Keratinocyte (primary cell): ENCODE measurements around the gene RNF112. TPM values are rescaled to one million over a fixed set of nuclear protein-coding genes. Genes with fewer than 3 reads are reported as not detected.

Experiments
- DNase-seq: peaks from one replicate; pipeline ENCODE4 v3.0.0-alpha.2; 2011; ENCODE audit warnings: low read depth, missing footprints, low spot score
- FAIRE-seq: peaks from 2 replicates; lab custom pipeline; 2011; peaks lifted over from hg19 to GRCh38; lab: Jason Lieb, UNC
- H2AFZ ChIP-seq: 2 replicates; pipeline ENCODE4 v1.6.0; 2012; ENCODE audit warnings: low read length, control low read depth, inconsistent platforms; ENCODE audit not compliant: control insufficient read depth
- H3K27ac ChIP-seq: 2 replicates; pipeline ENCODE4 v1.5.1; 2011; ENCODE audit warnings: low read length; ENCODE audit not compliant: control insufficient read depth, insufficient read depth
- H3K27me3 ChIP-seq: 3 replicates; pipeline ENCODE4 v1.6.0; 2011; ENCODE audit warnings: low read length; ENCODE audit not compliant: control insufficient read depth, insufficient read depth; ENCODE audit errors: extremely low read depth
- H3K36me3 ChIP-seq, 2 experiments: 2 replicates in 1 of 2; 3 replicates in 1 of 2; pipeline ENCODE4 v1.5.1; 2011; ENCODE audit warnings: low read length in 2 of 2, mild to moderate bottlenecking in 1 of 2; ENCODE audit not compliant: control insufficient read depth in 2 of 2, insufficient read depth in 2 of 2; ENCODE audit errors: extremely low read depth in 1 of 2
- H3K4me1 ChIP-seq: 3 replicates; pipeline ENCODE4 v1.5.1; 2011; ENCODE audit warnings: low read length; ENCODE audit not compliant: control insufficient read depth, insufficient read depth; ENCODE audit errors: extremely low read depth
- H3K4me2 ChIP-seq: 3 replicates; pipeline ENCODE4 v1.6.0; 2011; ENCODE audit warnings: low read depth, low read length; ENCODE audit not compliant: control insufficient read depth, insufficient read depth; ENCODE audit errors: extremely low read depth
- H3K4me3 ChIP-seq, 3 experiments: fragments of 200-600 bp in 1 of 3; sonication (generic) in 1 of 3; 2 replicates in 2 of 3; 3 replicates in 1 of 3; pipeline ENCODE4 v1.5.1; 2011 to 2016; ENCODE audit warnings: low read length in 3 of 3, mild to moderate bottlenecking in 3 of 3, control low read depth in 2 of 3, inconsistent platforms in 1 of 3, low read depth in 1 of 3, mixed read lengths in 1 of 3, mixed run types in 1 of 3, moderate library complexity in 1 of 3; ENCODE audit not compliant: control insufficient read depth in 2 of 3, insufficient read depth in 2 of 3; ENCODE audit errors: extremely low read depth in 1 of 3
- H3K79me2 ChIP-seq: 2 replicates; pipeline ENCODE4 v1.6.0; 2012; ENCODE audit warnings: low read length; ENCODE audit not compliant: control insufficient read depth, insufficient read depth
- H3K9ac ChIP-seq: 3 replicates; pipeline ENCODE4 v1.6.0; 2011; ENCODE audit warnings: low read length; ENCODE audit not compliant: control insufficient read depth, insufficient read depth; ENCODE audit errors: extremely low read depth
- H3K9me1 ChIP-seq: 3 replicates; pipeline ENCODE4 v1.6.0; 2011; ENCODE audit warnings: low read length; ENCODE audit not compliant: control insufficient read depth, insufficient read depth; ENCODE audit errors: extremely low read depth
- H3K9me3 ChIP-seq: 2 replicates; pipeline ENCODE4 v1.5.1; 2012; ENCODE audit warnings: low read depth, low read length; ENCODE audit not compliant: control insufficient read depth
- H4K20me1 ChIP-seq: 3 replicates; pipeline ENCODE4 v1.6.0; 2011; ENCODE audit warnings: low read length; ENCODE audit not compliant: control insufficient read depth, insufficient read depth; ENCODE audit errors: extremely low read depth
- EZH2 ChIP-seq: IDR thresholded peaks from one replicate; pipeline ENCODE4 v1.6.1; 2012; ENCODE audit warnings: inconsistent platforms, mild to moderate bottlenecking, low read length, moderate library complexity
- dilution Hi-C: fragments of 300-500 bp; cut with MboI; formaldehyde crosslinking; loops from one replicate; pipeline ENCODE4 v1.7.0; 2020; ENCODE audit warnings: low sequenced_read_pairs; ENCODE audit not compliant: extremely low pct_ligation_motif_present
- polyA plus RNA-seq, 5 experiments: library from polyadenylated mRNA; depleted of rRNA in 3 of 5; stranded (reverse) in 3 of 5; stranded (forward) in 1 of 5; unstranded in 1 of 5; fragments of >200 nt; gene quantifications; 1 replicate in 1 of 5; 2 replicates in 3 of 5; 3 replicates in 1 of 5; pipeline versions ENCODE4 v1.2.1 to v1.2.3, GENCODE V29; 2011 to 2012; ENCODE audit warnings: missing spikeins in 2 of 5, low read depth in 1 of 5, low replicate concordance in 1 of 5
- TF ChIP-seq, protein P1 (sequence below), 3 experiments: IDR thresholded peaks in 1 of 3; conservative IDR thresholded peaks in 1 of 3; optimal IDR thresholded peaks in 1 of 3; 2 replicates in 2 of 3; 3 replicates in 1 of 3; pipeline versions ENCODE3 to v1.5.1; 2011; ENCODE audit warnings: low read length in 3 of 3, mild to moderate bottlenecking in 3 of 3, moderate library complexity in 2 of 3, control low read depth in 1 of 3, inconsistent platforms in 1 of 3; ENCODE audit not compliant: insufficient read depth in 2 of 3; ENCODE audit errors: extremely low read depth in 1 of 3

The RNF112 gene
- polyA plus RNA-seq, 1 donor (not counting 4 experiments of a cell fraction or from before 2014, with no cell fraction given): 0.05 TPM

DNA sequence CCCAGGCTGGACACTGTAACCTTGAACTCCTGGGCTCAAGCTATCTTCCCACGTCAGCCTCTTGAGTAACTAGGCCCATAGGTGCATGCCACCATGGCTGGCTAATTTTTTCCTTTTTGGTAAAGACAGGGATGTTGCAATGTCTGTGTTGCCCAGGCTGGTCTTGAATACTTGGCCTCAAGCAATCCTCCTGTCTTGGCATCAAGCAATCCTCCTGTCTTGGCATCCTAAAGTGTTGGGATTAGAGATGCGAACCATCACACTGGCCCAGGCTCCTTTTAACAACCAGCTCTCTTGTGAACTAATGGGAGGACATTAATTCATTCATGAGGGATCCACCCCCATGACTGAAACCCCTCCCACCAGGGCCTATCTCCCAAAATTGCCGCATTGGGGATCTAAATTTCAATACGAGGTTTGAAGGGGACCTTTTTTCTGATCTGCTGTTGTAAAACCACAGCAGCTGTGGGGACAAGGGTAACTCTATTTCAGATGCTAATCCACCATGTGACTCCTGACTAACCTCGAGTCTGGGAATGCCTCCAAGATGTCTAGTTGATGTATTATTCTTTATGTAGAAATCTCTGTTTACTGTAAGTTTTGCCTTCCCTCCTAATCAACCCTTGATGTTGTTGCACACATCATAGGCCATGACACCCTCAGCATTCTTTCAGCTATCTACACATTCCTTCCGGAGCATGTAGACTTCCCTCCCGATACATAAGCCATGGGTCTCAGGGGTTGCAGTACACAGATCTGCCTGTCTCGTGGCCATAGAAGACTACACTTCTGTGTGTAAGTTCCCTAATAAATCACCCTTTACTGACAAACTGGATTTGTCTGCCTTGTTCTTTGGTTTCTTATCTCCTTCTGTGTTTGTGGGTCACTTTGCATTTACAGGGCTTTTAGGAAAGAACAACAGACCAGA is 37.6 kb downstream of the RNF112 start:
- no peak for FAIRE-seq

DNA sequence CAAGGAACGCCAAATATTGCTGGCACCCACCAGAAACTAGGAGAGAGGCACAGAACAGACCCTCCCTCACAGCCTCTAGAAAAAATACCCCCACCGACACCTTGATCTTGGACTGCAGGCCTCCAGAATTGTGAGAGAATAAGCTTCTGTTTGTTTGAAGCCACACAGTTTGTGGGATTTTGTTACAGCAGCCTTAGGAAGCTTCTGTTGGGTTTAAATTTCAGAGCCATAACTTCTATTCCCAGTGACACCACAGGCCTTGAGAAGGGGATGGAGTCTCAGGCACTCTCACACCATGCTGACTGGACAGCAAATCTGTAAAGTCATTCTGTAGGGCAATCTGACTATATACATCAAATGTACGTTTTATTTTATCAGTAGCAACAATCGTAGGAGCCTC is 38.6 kb downstream of the RNF112 start:
- Histone ChIP-seq H3K4me1 (peaks cover 3% of the 10 kb centered on the region), H2AFZ (no peak overlapping the region), H3K79me2 (no peaks in the 10 kb centered on the region), H4K20me1 (no peaks in the 10 kb centered on the region), H3K9ac (no peak overlapping the region), H3K4me2 (no peak overlapping the region), H3K9me3 (no peaks in the 10 kb centered on the region), H3K36me3 (no peaks in the 10 kb centered on the region), H3K27ac (no peak overlapping the region), H3K4me3 (no peak overlapping the region), H3K27me3 (peaks cover 7% of the 10 kb centered on the region), H3K9me1 (no peaks in the 10 kb centered on the region)
- dilution Hi-C loops: no loop called here
- DNase-seq (no peak), FAIRE-seq (no peak)
- no peak for TF ChIP-seq EZH2
- TF ChIP-seq, protein P1, sequence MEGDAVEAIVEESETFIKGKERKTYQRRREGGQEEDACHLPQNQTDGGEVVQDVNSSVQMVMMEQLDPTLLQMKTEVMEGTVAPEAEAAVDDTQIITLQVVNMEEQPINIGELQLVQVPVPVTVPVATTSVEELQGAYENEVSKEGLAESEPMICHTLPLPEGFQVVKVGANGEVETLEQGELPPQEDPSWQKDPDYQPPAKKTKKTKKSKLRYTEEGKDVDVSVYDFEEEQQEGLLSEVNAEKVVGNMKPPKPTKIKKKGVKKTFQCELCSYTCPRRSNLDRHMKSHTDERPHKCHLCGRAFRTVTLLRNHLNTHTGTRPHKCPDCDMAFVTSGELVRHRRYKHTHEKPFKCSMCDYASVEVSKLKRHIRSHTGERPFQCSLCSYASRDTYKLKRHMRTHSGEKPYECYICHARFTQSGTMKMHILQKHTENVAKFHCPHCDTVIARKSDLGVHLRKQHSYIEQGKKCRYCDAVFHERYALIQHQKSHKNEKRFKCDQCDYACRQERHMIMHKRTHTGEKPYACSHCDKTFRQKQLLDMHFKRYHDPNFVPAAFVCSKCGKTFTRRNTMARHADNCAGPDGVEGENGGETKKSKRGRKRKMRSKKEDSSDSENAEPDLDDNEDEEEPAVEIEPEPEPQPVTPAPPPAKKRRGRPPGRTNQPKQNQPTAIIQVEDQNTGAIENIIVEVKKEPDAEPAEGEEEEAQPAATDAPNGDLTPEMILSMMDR (optimal IDR thresholded peaks at IDR 0.05 in 1 of 3, IDR thresholded peaks at IDR 0.05 in 1 of 3, conservative IDR thresholded peaks at IDR 0.05 in 1 of 3; ENCODE audit: extremely low read depth in 1 of 3, insufficient read depth in 2 of 3, low read length in 3 of 3): no peak

More for the DNA sequence above, 37.6 kb downstream of the RNF112 start:
- no peaks in the 10 kb centered on the region for H3K79me2 ChIP-seq
- dilution Hi-C loops: no loop called here
- no peak overlapping the region for H3K4me3 ChIP-seq
- no peak for DNase-seq
- H3K4me2 ChIP-seq: no peak overlapping the region
- peaks cover 3% of the 10 kb centered on the region for H3K4me1 ChIP-seq
- no peaks in the 10 kb centered on the region for H4K20me1 ChIP-seq
- H3K27ac ChIP-seq: no peak overlapping the region
- no peaks in the 10 kb centered on the region for H3K9me1 ChIP-seq
- no peak overlapping the region for H3K9ac ChIP-seq
- no peaks in the 10 kb centered on the region for H3K36me3 ChIP-seq
- no peak for TF ChIP-seq EZH2
- TF ChIP-seq, protein P1 (optimal IDR thresholded peaks at IDR 0.05 in 1 of 3, IDR thresholded peaks at IDR 0.05 in 1 of 3, conservative IDR thresholded peaks at IDR 0.05 in 1 of 3; ENCODE audit: extremely low read depth in 1 of 3, insufficient read depth in 2 of 3, low read length in 3 of 3): no peak
- peaks cover 7% of the 10 kb centered on the region for H3K27me3 ChIP-seq
- H3K9me3 ChIP-seq: no peaks in the 10 kb centered on the region
- no peak overlapping the region for H2AFZ ChIP-seq
